Naive B cell (primary cell): ENCODE results near the gene FBXO41. TPM values are rescaled to one million over a fixed set of nuclear protein-coding genes. Genes with fewer than 3 reads are reported as not detected.

Experiments used
- ATAC-seq, 2 donors: fragments of 150-1000 bp; cut with Tn5 transposase; 2 replicates each; pipeline ENCODE4 v1.10.0; 2021; ENCODE audit warnings: low read depth in 2 of 2, mild to moderate bottlenecking in 2 of 2, moderate library complexity in 2 of 2
- DNase-seq: peaks from one replicate; pipeline ENCODE4 v3.0.0; 2022
- H3K27ac Mint-ChIP-seq, 6 donors: one replicate each; pipeline ENCODE4 v1.8.0; 2020 to 2022; ENCODE audit warnings: mild to moderate bottlenecking in 6 of 6, mixed read lengths in 6 of 6, moderate library complexity in 5 of 6, inconsistent platforms in 2 of 6
- H3K27me3 Mint-ChIP-seq, 3 donors: one replicate each; pipeline ENCODE4 v1.8.0; 2021 to 2022; ENCODE audit warnings: mixed read lengths in 3 of 3, mild to moderate bottlenecking in 1 of 3
- H3K36me3 Mint-ChIP-seq, 2 donors: one replicate each; pipeline ENCODE4 v1.8.0; 2020 to 2022; ENCODE audit warnings: mixed read lengths in 2 of 2, inconsistent platforms in 1 of 2, mild to moderate bottlenecking in 1 of 2
- H3K4me1 Mint-ChIP-seq, 3 donors: one replicate each; pipeline ENCODE4 v1.8.0; 2020 to 2022; ENCODE audit warnings: mixed read lengths in 3 of 3, inconsistent platforms in 1 of 3, mild to moderate bottlenecking in 1 of 3, moderate library complexity in 1 of 3
- H3K4me3 Mint-ChIP-seq, 8 donors: one replicate each; pipeline ENCODE4 v1.8.0; 2020 to 2022; ENCODE audit warnings: mild to moderate bottlenecking in 8 of 8, mixed read lengths in 8 of 8, moderate library complexity in 8 of 8, inconsistent platforms in 2 of 8
- H3K9me3 Mint-ChIP-seq, 7 donors: one replicate each; pipeline ENCODE4 v1.8.0; 2020 to 2022; ENCODE audit warnings: mixed read lengths in 7 of 7, mild to moderate bottlenecking in 5 of 7, inconsistent platforms in 2 of 7, moderate library complexity in 1 of 7
- polyA plus RNA-seq, 6 donors: library from polyadenylated mRNA; unstranded; fragments of 300-500 nt; fragmentation: Illumina TruSeq; gene quantifications; one replicate each; pipeline ENCODE4 v1.2.3, GENCODE V29; 2021; ENCODE audit warnings: low read depth in 6 of 6

The FBXO41 gene
- polyA plus RNA-seq, 6 donors from 2014 or later, result 0.79 to 2.3 (median 1.1) TPM; not detected in 1

GRCh38 chr2:73223821-73224220 is 60.5 kb downstream of the FBXO41 start:
- Mint-ChIP-seq H3K4me1 (peaks cover 0 to 10% (median 0%) of the 10 kb centered on the region in 3 donors), H3K9me3 (no peaks in the 10 kb centered on the region), H3K4me3 (no peak overlapping the region), H3K27ac (no peak overlapping the region), H3K36me3 (peaks cover 9 to 21% of the 10 kb centered on the region in 2 donors), H3K27me3 (no peaks in the 10 kb centered on the region)
- ATAC-seq (no peak), DNase-seq (no peak)

GRCh38 chr2:73218298-73218697 is 66.0 kb downstream of the FBXO41 start:
- Mint-ChIP-seq H3K36me3 (peaks cover 9 to 21% of the 10 kb centered on the region in 2 donors), H3K27me3 (no peaks in the 10 kb centered on the region), H3K4me1 (peaks cover 21 to 36% (median 31%) of the 10 kb centered on the region in 3 donors), H3K4me3 (peak overlapping the region in 1 of 8 donors; percentile 16), H3K9me3 (no peaks in the 10 kb centered on the region), H3K27ac (no peak overlapping the region)
- DNase-seq (no peak), ATAC-seq (no peak)

- DNase-seq, result no peak
- Mint-ChIP-seq H3K27me3 (no peaks in the 10 kb centered on the region), H3K36me3 (peaks cover 9 to 21% of the 10 kb centered on the region in 2 donors), H3K9me3 (no peaks in the 10 kb centered on the region), H3K4me3 (peak overlapping the region in 1 of 8 donors; percentile 16), H3K27ac (no peak overlapping the region), H3K4me1 (peaks cover 22 to 37% (median 36%) of the 10 kb centered on the region in 3 donors)
- no peak for ATAC-seq
These were observed 66.5 kb downstream of the FBXO41 start for GRCh38 chr2:73217826-73218225.

GRCh38 chr2:73217160-73217559 is 67.1 kb downstream of the FBXO41 start:
- DNase-seq (no peak), ATAC-seq (no peak)
- H3K27ac Mint-ChIP-seq, result no peak overlapping the region
- H3K36me3 Mint-ChIP-seq, result peaks cover 9 to 15% of the 10 kb centered on the region in 2 donors
- no peaks in the 10 kb centered on the region for H3K27me3 Mint-ChIP-seq
- H3K4me1 Mint-ChIP-seq, result peaks cover 26 to 43% (median 37%) of the 10 kb centered on the region in 3 donors
- H3K9me3 Mint-ChIP-seq, result no peaks in the 10 kb centered on the region
- peak overlapping the region in 2 of 8 donors; percentile 16 to 44 for H3K4me3 Mint-ChIP-seq

GRCh38 chr2:73215254-73215653 is 69.0 kb downstream of the FBXO41 start:
- DNase-seq (no peak), ATAC-seq (no peak)
- Mint-ChIP-seq H3K4me3 (peak overlapping the region; percentile 64 to 97 (median 92)), H3K9me3 (no peaks in the 10 kb centered on the region), H3K27me3 (peaks cover under 1 to 2% (median 1%) of the 10 kb centered on the region in 3 donors), H3K4me1 (peaks cover 26 to 44% (median 37%) of the 10 kb centered on the region in 3 donors), H3K36me3 (no peaks in the 10 kb centered on the region), H3K27ac (peak overlapping the region in 4 of 6 donors; percentile 23 to 94 (median 78))

- peaks cover 26 to 44% (median 32%) of the 10 kb centered on the region in 3 donors for H3K4me1 Mint-ChIP-seq
- H3K27ac Mint-ChIP-seq, result peak within 1 kb of the TSS; percentile 91 to 96 (median 94)
- DNase-seq (peak; percentile 88), ATAC-seq (peak; percentile 94 to 95)
- peaks cover 9 to 11% (median 10%) of the 10 kb centered on the region in 3 donors for H3K27me3 Mint-ChIP-seq
- H3K4me3 Mint-ChIP-seq, result peak within 1 kb of the TSS; percentile 89 to 97 (median 94)
- H3K9me3 Mint-ChIP-seq, result no peaks in the 10 kb centered on the region
- H3K36me3 Mint-ChIP-seq, result no peaks in the 10 kb centered on the region
These were observed 69.9 kb downstream of the FBXO41 start, which contains the start of gene SMYD5 for GRCh38 chr2:73214120-73215035. SMYD5 (plus strand) TSS chr2:73214245; CDS start chr2:73214267, 22 bp downstream.

GRCh38 chr2:73212448-73213176 is 71.7 kb downstream of the FBXO41 start:
- ATAC-seq (peak; percentile 62 to 66), DNase-seq (peak; percentile 61)
- Mint-ChIP-seq H3K4me1 (peaks cover 26 to 44% (median 26%) of the 10 kb centered on the region in 3 donors), H3K27ac (peak overlapping the region in 3 of 6 donors; percentile 13 to 65 (median 14)), H3K36me3 (no peaks in the 10 kb centered on the region), H3K27me3 (peaks cover 16 to 28% (median 24%) of the 10 kb centered on the region in 3 donors), H3K9me3 (no peaks in the 10 kb centered on the region), H3K4me3 (peak overlapping the region in 6 of 8 donors; percentile 33 to 94 (median 80))

- Mint-ChIP-seq H3K4me1 (peaks cover 26 to 42% (median 26%) of the 10 kb centered on the region in 3 donors), H3K27ac (peak overlapping the region in 2 of 6 donors; percentile 13 to 44), H3K36me3 (no peaks in the 10 kb centered on the region), H3K9me3 (no peaks in the 10 kb centered on the region), H3K4me3 (peak overlapping the region in 1 of 8 donors; percentile 89), H3K27me3 (peaks cover 17 to 31% (median 29%) of the 10 kb centered on the region in 3 donors)
- ATAC-seq (no peak), DNase-seq (no peak)
These were observed 72.2 kb downstream of the FBXO41 start for GRCh38 chr2:73212098-73212447.

GRCh38 chr2:73210696-73211095 is 73.6 kb downstream of the FBXO41 start:
- no peaks in the 10 kb centered on the region for H3K36me3 Mint-ChIP-seq
- no peak overlapping the region for H3K4me3 Mint-ChIP-seq
- H3K4me1 Mint-ChIP-seq, result peaks cover 25 to 35% (median 25%) of the 10 kb centered on the region in 3 donors
- H3K9me3 Mint-ChIP-seq, result no peaks in the 10 kb centered on the region
- H3K27ac Mint-ChIP-seq, result no peak overlapping the region
- DNase-seq (no peak), ATAC-seq (no peak)
- H3K27me3 Mint-ChIP-seq, result peaks cover 17 to 36% (median 31%) of the 10 kb centered on the region in 3 donors

GRCh38 chr2:73210019-73210418 is 74.3 kb downstream of the FBXO41 start:
- Mint-ChIP-seq H3K4me3 (peak overlapping the region in 1 of 8 donors; percentile 28), H3K27ac (no peak overlapping the region), H3K36me3 (no peaks in the 10 kb centered on the region), H3K27me3 (peaks cover 18 to 39% (median 33%) of the 10 kb centered on the region in 3 donors), H3K9me3 (no peaks in the 10 kb centered on the region), H3K4me1 (peaks cover 18 to 30% (median 19%) of the 10 kb centered on the region in 3 donors)
- ATAC-seq, result no peak
- no peak for DNase-seq

GRCh38 chr2:73208258-73208657 is 76.0 kb downstream of the FBXO41 start:
- Mint-ChIP-seq H3K27ac (peak overlapping the region in 1 of 6 donors; percentile 85), H3K9me3 (no peaks in the 10 kb centered on the region)

GRCh38 chr2:73205611-73206010 is 78.7 kb downstream of the FBXO41 start:
- ATAC-seq (no peak), DNase-seq (no peak)
- Mint-ChIP-seq H3K9me3 (no peaks in the 10 kb centered on the region), H3K27me3 (peaks cover 34 to 69% (median 51%) of the 10 kb centered on the region in 3 donors), H3K36me3 (no peaks in the 10 kb centered on the region), H3K4me1 (peaks cover 0 to 14% (median 0%) of the 10 kb centered on the region in 3 donors), H3K4me3 (no peak overlapping the region), H3K27ac (no peak overlapping the region)

More at GRCh38 chr2:73208258-73208657, 76.0 kb downstream of the FBXO41 start:
- ATAC-seq, result no peak
- Mint-ChIP-seq H3K4me1 (peaks cover under 1 to 19% (median 5%) of the 10 kb centered on the region in 3 donors), H3K4me3 (no peak overlapping the region), H3K36me3 (no peaks in the 10 kb centered on the region), H3K27me3 (peaks cover 27 to 55% (median 43%) of the 10 kb centered on the region in 3 donors)
- DNase-seq, result no peak
